Thoracic aorta endothelial cell (primary cell): ENCODE measurements around the gene ZXDC. TPM values are rescaled to one million over a fixed set of nuclear protein-coding genes. Genes with fewer than 3 reads are reported as not detected.

Source experiments
- total RNA-seq: library from RNA; depleted of rRNA; stranded (reverse); fragments of >200 nt; gene quantifications from 2 replicates; pipeline ENCODE4 v1.2.3, GENCODE V29; 2012

The ZXDC gene
- 20.5 and 23.1 TPM in 2 replicates for total RNA-seq

GRCh38 chr3:126475413-126476114 lies at the start of gene ZXDC:
Gene ZXDC (minus strand): TSS chr3:126475891. CDS start chr3:126475865, 26 bp downstream.

DNA sequence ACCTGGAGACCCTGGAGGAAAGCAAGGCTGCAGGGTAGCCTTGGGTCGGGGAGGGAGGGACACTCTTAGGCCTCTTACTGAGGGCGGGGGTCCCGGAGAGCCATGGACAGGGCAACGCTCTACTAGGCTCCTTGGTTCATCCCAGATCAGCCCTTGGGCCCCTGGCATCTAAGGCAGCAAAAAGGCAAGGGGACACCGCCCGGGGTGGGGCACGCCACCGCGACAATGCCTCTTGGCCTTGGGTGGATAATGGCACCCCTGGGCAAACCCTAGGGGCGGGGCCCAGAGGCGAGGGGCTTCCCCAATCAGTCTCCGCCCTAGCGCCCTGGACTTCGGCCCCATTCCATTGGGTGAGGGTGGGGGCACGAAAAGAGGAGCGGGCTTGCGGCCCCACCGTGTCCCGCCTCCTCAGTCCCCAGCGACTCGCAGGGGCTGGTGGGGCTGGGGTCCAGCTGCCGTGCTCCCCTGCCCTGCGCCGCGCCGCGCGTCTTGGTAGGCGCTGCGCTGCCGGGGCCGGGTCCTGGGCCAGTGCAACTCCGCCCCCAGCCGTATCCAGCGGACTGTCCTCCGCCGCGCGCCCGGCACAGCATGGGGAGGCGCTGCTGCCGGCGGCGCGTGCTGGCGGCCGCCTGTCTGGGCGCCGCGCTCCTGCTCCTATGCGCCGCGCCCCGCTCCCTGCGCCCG lies 48.2 kb upstream of the ZXDC start, which contains the start of gene CHST13:
TSS of gene CHST13 (plus strand) at position 411 of the 684 bp plus-strand sequence. CDS start at position 589, 178 bp downstream.

GRCh38 chr3:126517291-126517951 lies 41.7 kb upstream of the ZXDC start, which contains the start of gene UROC1:
Gene UROC1 (minus strand): TSS chr3:126517773. CDS start chr3:126517719, 54 bp downstream.

GRCh38 chr3:126394179-126394976 lies 81.3 kb downstream of the ZXDC start, which contains the start of gene CFAP100:
Gene CFAP100 (plus strand): TSS chr3:126394909. CDS start chr3:126396001, 1,092 bp downstream.

Other genes with a start within 250 kb of the ZXDC start
- gene KLF15, start 118.5 kb downstream of the ZXDC start, total RNA-seq, result 1.2 and 1.8 TPM in 2 replicates
- not detected in 2 replicates for gene CFAP100, start 81.0 kb downstream of the ZXDC start, total RNA-seq
- not detected in 2 replicates for gene UROC1, start 41.9 kb upstream of the ZXDC start, total RNA-seq
- not detected in 2 replicates for gene CHST13, start 48.3 kb upstream of the ZXDC start, total RNA-seq
- gene C3orf22, start 83.0 kb upstream of the ZXDC start, total RNA-seq, result not detected in 2 replicates
- 6.9 and 9.8 TPM in 2 replicates for gene TXNRD3, start 179.2 kb upstream of the ZXDC start, total RNA-seq
- 6.8 and 7.6 TPM in 2 replicates for gene CHCHD6, start 228.3 kb upstream of the ZXDC start, total RNA-seq